Measurements from ENCODE around the gene CSF2RB. TPM values are rescaled to one million over a fixed set of nuclear protein-coding genes. Genes with fewer than 3 reads are reported as not detected.

The CSF2RB gene
- total RNA-seq, 1 donor from 2014 or later, result 4.9 TPM

GRCh38 chr22:36911887-36912661 lies 1.4 kb upstream of the CSF2RB start:
- H3K36me3 Mint-ChIP-seq (ENCODE audit: low read depth), result no peaks in the 10 kb centered on the region
- H3K4me3 Mint-ChIP-seq (ENCODE audit: low read depth), result no peak overlapping the region
- peaks cover 29% of the 10 kb centered on the region for H3K27me3 Mint-ChIP-seq (ENCODE audit: low read depth)
- intact Hi-C loops (cut with micrococcal nuclease), result no loop called here
- no peak for DNase-seq (ENCODE audit: low spot score)
- H3K27ac Mint-ChIP-seq, result no peak overlapping the region
- H3K9me3 Mint-ChIP-seq, result no peaks in the 10 kb centered on the region
- H3K4me1 Mint-ChIP-seq (ENCODE audit: low read depth), result peaks cover 14% of the 10 kb centered on the region

- Mint-ChIP-seq H3K36me3 (ENCODE audit: low read depth) (no peaks in the 10 kb centered on the region), H3K4me1 (ENCODE audit: low read depth) (peaks cover 11% of the 10 kb centered on the region), H3K27me3 (ENCODE audit: low read depth) (peaks cover 31% of the 10 kb centered on the region), H3K9me3 (no peaks in the 10 kb centered on the region), H3K4me3 (ENCODE audit: low read depth) (no peak overlapping the region), H3K27ac (no peak overlapping the region)
- no peak for DNase-seq (ENCODE audit: low spot score)
- intact Hi-C loops (cut with micrococcal nuclease), result no loop called here
These were observed 568 bp upstream of the CSF2RB start for GRCh38 chr22:36912694-36913426.

GRCh38 chr22:36914390-36914752 lies 943 bp downstream of the CSF2RB start:
- Mint-ChIP-seq H3K36me3 (ENCODE audit: low read depth) (no peaks in the 10 kb centered on the region), H3K27ac (no peak overlapping the region)
- no peak for DNase-seq (ENCODE audit: low spot score)

GRCh38 chr22:36916034-36916433 lies 2.6 kb downstream of the CSF2RB start:
- no peak overlapping the region for H3K4me3 Mint-ChIP-seq (ENCODE audit: low read depth)
- no peak overlapping the region for H3K27ac Mint-ChIP-seq
- H3K4me1 Mint-ChIP-seq (ENCODE audit: low read depth), result peaks cover 11% of the 10 kb centered on the region
- intact Hi-C loops (cut with micrococcal nuclease), result no loop called here
- peaks cover 3% of the 10 kb centered on the region for H3K9me3 Mint-ChIP-seq
- H3K27me3 Mint-ChIP-seq (ENCODE audit: low read depth), result peaks cover 26% of the 10 kb centered on the region
- H3K36me3 Mint-ChIP-seq (ENCODE audit: low read depth), result peaks cover 3% of the 10 kb centered on the region
- no peak for DNase-seq (ENCODE audit: low spot score)

More at GRCh38 chr22:36914390-36914752, 943 bp downstream of the CSF2RB start:
- intact Hi-C loops (cut with micrococcal nuclease), result no loop called here
- Mint-ChIP-seq H3K9me3 (peaks cover 3% of the 10 kb centered on the region), H3K27me3 (ENCODE audit: low read depth) (peaks cover 34% of the 10 kb centered on the region), H3K4me3 (ENCODE audit: low read depth) (peak overlapping the region; percentile 73), H3K4me1 (ENCODE audit: low read depth) (peaks cover 11% of the 10 kb centered on the region)

GRCh38 chr22:36918586-36919284 lies 5.3 kb downstream of the CSF2RB start:
- intact Hi-C loops (cut with micrococcal nuclease), result no loop called here
- H3K27me3 Mint-ChIP-seq (ENCODE audit: low read depth), result peaks cover 18% of the 10 kb centered on the region
- no peak overlapping the region for H3K4me3 Mint-ChIP-seq (ENCODE audit: low read depth)
- H3K36me3 Mint-ChIP-seq (ENCODE audit: low read depth), result peaks cover 3% of the 10 kb centered on the region
- peaks cover 9% of the 10 kb centered on the region for H3K4me1 Mint-ChIP-seq (ENCODE audit: low read depth)
- no peak for DNase-seq (ENCODE audit: low spot score)
- H3K27ac Mint-ChIP-seq, result no peak overlapping the region
- H3K9me3 Mint-ChIP-seq, result peaks cover 3% of the 10 kb centered on the region

- no peak overlapping the region for H3K27ac Mint-ChIP-seq
- intact Hi-C loops (cut with micrococcal nuclease), result no loop called here
- peaks cover 3% of the 10 kb centered on the region for H3K9me3 Mint-ChIP-seq
- no peak for DNase-seq (ENCODE audit: low spot score)
- H3K4me3 Mint-ChIP-seq (ENCODE audit: low read depth), result no peak overlapping the region
- H3K27me3 Mint-ChIP-seq (ENCODE audit: low read depth), result peaks cover 16% of the 10 kb centered on the region
- H3K36me3 Mint-ChIP-seq (ENCODE audit: low read depth), result peaks cover 8% of the 10 kb centered on the region
- H3K4me1 Mint-ChIP-seq (ENCODE audit: low read depth), result peaks cover 8% of the 10 kb centered on the region
These were observed 8.1 kb downstream of the CSF2RB start for GRCh38 chr22:36921309-36922104.

GRCh38 chr22:36922105-36922608 lies 8.7 kb downstream of the CSF2RB start:
- peaks cover 3% of the 10 kb centered on the region for H3K9me3 Mint-ChIP-seq
- no peak overlapping the region for H3K4me3 Mint-ChIP-seq (ENCODE audit: low read depth)
- intact Hi-C loops (cut with micrococcal nuclease), result no loop called here
- H3K36me3 Mint-ChIP-seq (ENCODE audit: low read depth), result peaks cover 8% of the 10 kb centered on the region
- no peak overlapping the region for H3K27ac Mint-ChIP-seq
- peaks cover 8% of the 10 kb centered on the region for H3K4me1 Mint-ChIP-seq (ENCODE audit: low read depth)
- no peak for DNase-seq (ENCODE audit: low spot score)
- peaks cover 15% of the 10 kb centered on the region for H3K27me3 Mint-ChIP-seq (ENCODE audit: low read depth)

GRCh38 chr22:36922711-36923110 lies 9.3 kb downstream of the CSF2RB start:
- intact Hi-C loops (cut with micrococcal nuclease), result no loop called here
- H3K27ac Mint-ChIP-seq, result no peak overlapping the region
- H3K27me3 Mint-ChIP-seq (ENCODE audit: low read depth), result peaks cover 11% of the 10 kb centered on the region
- no peak overlapping the region for H3K4me3 Mint-ChIP-seq (ENCODE audit: low read depth)
- DNase-seq (ENCODE audit: low spot score), result no peak
- H3K9me3 Mint-ChIP-seq, result peaks cover 3% of the 10 kb centered on the region
- H3K4me1 Mint-ChIP-seq (ENCODE audit: low read depth), result peaks cover 8% of the 10 kb centered on the region
- H3K36me3 Mint-ChIP-seq (ENCODE audit: low read depth), result peaks cover 8% of the 10 kb centered on the region

- H3K27me3 Mint-ChIP-seq (ENCODE audit: low read depth), result peaks cover 7% of the 10 kb centered on the region
- peaks cover 8% of the 10 kb centered on the region for H3K4me1 Mint-ChIP-seq (ENCODE audit: low read depth)
- peaks cover 8% of the 10 kb centered on the region for H3K36me3 Mint-ChIP-seq (ENCODE audit: low read depth)
- H3K4me3 Mint-ChIP-seq (ENCODE audit: low read depth), result no peak overlapping the region
- intact Hi-C loops (cut with micrococcal nuclease), result no loop called here
- peaks cover 3% of the 10 kb centered on the region for H3K9me3 Mint-ChIP-seq
- DNase-seq (ENCODE audit: low spot score), result no peak
- H3K27ac Mint-ChIP-seq, result no peak overlapping the region
These were observed 9.8 kb downstream of the CSF2RB start for GRCh38 chr22:36923131-36923788.

- Mint-ChIP-seq H3K27ac (no peak overlapping the region), H3K4me1 (ENCODE audit: low read depth) (peaks cover 8% of the 10 kb centered on the region), H3K36me3 (ENCODE audit: low read depth) (peaks cover 8% of the 10 kb centered on the region), H3K27me3 (ENCODE audit: low read depth) (peaks cover 3% of the 10 kb centered on the region), H3K9me3 (peaks cover under 1% of the 10 kb centered on the region), H3K4me3 (ENCODE audit: low read depth) (no peak overlapping the region)
- no peak for DNase-seq (ENCODE audit: low spot score)
- intact Hi-C loops (cut with micrococcal nuclease), result no loop called here
These were observed 10.8 kb downstream of the CSF2RB start for GRCh38 chr22:36924151-36924698.

- H3K27ac Mint-ChIP-seq, result no peak overlapping the region
- no peaks in the 10 kb centered on the region for H3K9me3 Mint-ChIP-seq
- H3K27me3 Mint-ChIP-seq (ENCODE audit: low read depth), result no peaks in the 10 kb centered on the region
- intact Hi-C loops (cut with micrococcal nuclease), result no loop called here
- DNase-seq (ENCODE audit: low spot score), result no peak
- peaks cover 5% of the 10 kb centered on the region for H3K36me3 Mint-ChIP-seq (ENCODE audit: low read depth)
- H3K4me3 Mint-ChIP-seq (ENCODE audit: low read depth), result no peak overlapping the region
- peaks cover 8% of the 10 kb centered on the region for H3K4me1 Mint-ChIP-seq (ENCODE audit: low read depth)
These were observed 12.2 kb downstream of the CSF2RB start for GRCh38 chr22:36925388-36926290.

All from activated T-helper 2 cell treated with anti-CD3 and anti-CD28 coated beads, Interferon-gamma antibody, Interleukin-2, Interleukin-4, amounts not matched to agents 10 μg/mL and 5 μg/mL and 100 μg/mL, durations not matched to agents 14 hours and 24 hours and 36 hours (primary cell).